Endodermal cell (in vitro differentiated cells): Measurements from ENCODE around the gene SLC36A4. TPM values are rescaled to one million over a fixed set of nuclear protein-coding genes. Genes with fewer than 3 reads are reported as not detected.

Experiments
- DNase-seq: peaks from one replicate; pipeline ENCODE4 v3.0.0-alpha.2; 2017
- H3K27ac ChIP-seq: 2 replicates; pipeline ENCODE4 v1.5.1; 2013; ENCODE audit warnings: mild to moderate bottlenecking, low read depth, low read length, moderate library complexity
- H3K27me3 ChIP-seq: 2 replicates; pipeline ENCODE4 v1.6.1; 2013; ENCODE audit warnings: mild to moderate bottlenecking, low read length, moderate library complexity; ENCODE audit not compliant: insufficient read depth, control insufficient read depth, poor library complexity, severe bottlenecking
- H3K36me3 ChIP-seq: 2 replicates; pipeline ENCODE4 v1.7.0; 2013; ENCODE audit warnings: mild to moderate bottlenecking, low read length, moderate library complexity; ENCODE audit not compliant: control insufficient read depth, insufficient read depth
- H3K4me1 ChIP-seq: one replicate; pipeline ENCODE4 v1.7.0; 2013; ENCODE audit warnings: low read length; ENCODE audit not compliant: control insufficient read depth, insufficient read depth
- H3K4me3 ChIP-seq: 2 replicates; pipeline ENCODE4 v1.5.1; 2013; ENCODE audit warnings: mild to moderate bottlenecking, low read length, moderate library complexity
- H3K9ac ChIP-seq: 2 replicates; pipeline ENCODE4 v1.6.1; 2013; ENCODE audit warnings: mild to moderate bottlenecking, low read length, moderate library complexity; ENCODE audit not compliant: poor library complexity, severe bottlenecking; ENCODE audit errors: extremely low read depth
- H3K9me3 ChIP-seq: 2 replicates; pipeline ENCODE4 v1.6.1; 2013; ENCODE audit warnings: mild to moderate bottlenecking, low read length, moderate library complexity; ENCODE audit not compliant: control insufficient read depth
- H3K27ac Mint-ChIP-seq: 2 replicates; pipeline ENCODE4 v1.8.0; 2020; ENCODE audit warnings: mixed read lengths
- H3K27me3 Mint-ChIP-seq: 2 replicates; pipeline ENCODE4 v1.8.0; 2021; ENCODE audit warnings: mild to moderate bottlenecking, mixed read lengths; ENCODE audit not compliant: insufficient read depth
- H3K36me3 Mint-ChIP-seq: 2 replicates; pipeline ENCODE4 v1.8.0; 2020; ENCODE audit warnings: low read depth, mixed read lengths
- H3K4me1 Mint-ChIP-seq: 2 replicates; pipeline ENCODE4 v1.8.0; 2020; ENCODE audit warnings: mixed read lengths
- H3K4me3 Mint-ChIP-seq: 2 replicates; pipeline ENCODE4 v1.8.0; 2020; ENCODE audit warnings: mild to moderate bottlenecking, moderate library complexity, mixed read lengths
- H3K9me3 Mint-ChIP-seq: 2 replicates; pipeline ENCODE4 v1.8.0; 2020; ENCODE audit warnings: mild to moderate bottlenecking, mixed read lengths
- WGBS, 2 experiments: methylation state at CpG; one replicate each; pipeline versions ENCODE4 v1.1.5 to v1.1.7; 2013; ENCODE audit warnings: missing lambda C conversion rate in 2 of 2, mixed read lengths in 1 of 2; ENCODE audit not compliant: insufficient coverage in 1 of 2, insufficient read length in 1 of 2; 5-methylcytosine and 5-hydroxymethylcytosine counted together
- total RNA-seq, 2 donors: library from RNA; stranded (reverse); fragmentation: NEBNext Ultra II Directional in 1 of 2; extraction: Animal tissue kit (Norgen Biotek cat#: 25700) in 1 of 2; gene quantifications; 2 replicates in 1 of 2; 3 replicates in 1 of 2; pipeline ENCODE4 v1.2.1, GENCODE V29; 2021
- TF ChIP-seq, protein P1 (sequence below): fragments of 200-600 bp; sonication (generic); conservative IDR thresholded peaks from 2 replicates; pipeline ENCODE4 v1.5.0; 2021; ENCODE audit warnings: antibody characterized with exemption, mild to moderate bottlenecking

SLC36A4 gene
- total RNA-seq, 2 donors from 2014 or later, result 31.7 to 47.5 TPM

DNA sequence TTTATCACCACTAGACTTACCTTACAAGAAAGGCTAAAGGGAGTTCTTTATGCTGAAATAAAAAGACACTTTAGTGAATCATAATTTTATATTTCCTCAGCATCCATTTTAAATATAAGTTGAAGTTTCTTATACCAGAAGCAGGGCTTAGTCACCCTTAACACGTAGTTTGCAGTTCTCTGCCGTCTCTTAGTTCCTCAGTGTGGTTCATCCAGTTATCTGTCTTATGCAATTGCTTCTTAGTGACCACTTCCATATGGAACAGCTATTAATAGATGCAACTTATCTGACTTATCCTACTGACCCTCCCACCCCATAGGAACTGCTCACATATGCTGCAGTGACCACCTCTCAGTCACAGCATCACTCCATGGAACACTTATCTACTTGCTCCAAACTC lies 11.7 kb upstream of the SLC36A4 start:
- H3K27me3 Mint-ChIP-seq, result peaks cover 2% of the 10 kb centered on the region
- 96% methylated on average over 2 of the region's 2 CpGs for WGBS, 2 experiments
- no peaks in the 10 kb centered on the region for H3K4me1 ChIP-seq
- H3K36me3 ChIP-seq, result no peaks in the 10 kb centered on the region
- H3K4me3 Mint-ChIP-seq, result no peak overlapping the region
- no peaks in the 10 kb centered on the region for H3K36me3 Mint-ChIP-seq
- H3K27ac ChIP-seq, result no peak overlapping the region
- no peak for DNase-seq
- peaks cover 4% of the 10 kb centered on the region for H3K27me3 ChIP-seq
- TF ChIP-seq, protein P1, sequence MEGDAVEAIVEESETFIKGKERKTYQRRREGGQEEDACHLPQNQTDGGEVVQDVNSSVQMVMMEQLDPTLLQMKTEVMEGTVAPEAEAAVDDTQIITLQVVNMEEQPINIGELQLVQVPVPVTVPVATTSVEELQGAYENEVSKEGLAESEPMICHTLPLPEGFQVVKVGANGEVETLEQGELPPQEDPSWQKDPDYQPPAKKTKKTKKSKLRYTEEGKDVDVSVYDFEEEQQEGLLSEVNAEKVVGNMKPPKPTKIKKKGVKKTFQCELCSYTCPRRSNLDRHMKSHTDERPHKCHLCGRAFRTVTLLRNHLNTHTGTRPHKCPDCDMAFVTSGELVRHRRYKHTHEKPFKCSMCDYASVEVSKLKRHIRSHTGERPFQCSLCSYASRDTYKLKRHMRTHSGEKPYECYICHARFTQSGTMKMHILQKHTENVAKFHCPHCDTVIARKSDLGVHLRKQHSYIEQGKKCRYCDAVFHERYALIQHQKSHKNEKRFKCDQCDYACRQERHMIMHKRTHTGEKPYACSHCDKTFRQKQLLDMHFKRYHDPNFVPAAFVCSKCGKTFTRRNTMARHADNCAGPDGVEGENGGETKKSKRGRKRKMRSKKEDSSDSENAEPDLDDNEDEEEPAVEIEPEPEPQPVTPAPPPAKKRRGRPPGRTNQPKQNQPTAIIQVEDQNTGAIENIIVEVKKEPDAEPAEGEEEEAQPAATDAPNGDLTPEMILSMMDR, result no peak
- peaks cover 4% of the 10 kb centered on the region for H3K9me3 Mint-ChIP-seq
- peaks cover 11% of the 10 kb centered on the region for H3K9me3 ChIP-seq
- no peak overlapping the region for H3K27ac Mint-ChIP-seq
- no peaks in the 10 kb centered on the region for H3K4me1 Mint-ChIP-seq
- H3K9ac ChIP-seq, result no peak overlapping the region
- H3K4me3 ChIP-seq, result no peak overlapping the region

DNA sequence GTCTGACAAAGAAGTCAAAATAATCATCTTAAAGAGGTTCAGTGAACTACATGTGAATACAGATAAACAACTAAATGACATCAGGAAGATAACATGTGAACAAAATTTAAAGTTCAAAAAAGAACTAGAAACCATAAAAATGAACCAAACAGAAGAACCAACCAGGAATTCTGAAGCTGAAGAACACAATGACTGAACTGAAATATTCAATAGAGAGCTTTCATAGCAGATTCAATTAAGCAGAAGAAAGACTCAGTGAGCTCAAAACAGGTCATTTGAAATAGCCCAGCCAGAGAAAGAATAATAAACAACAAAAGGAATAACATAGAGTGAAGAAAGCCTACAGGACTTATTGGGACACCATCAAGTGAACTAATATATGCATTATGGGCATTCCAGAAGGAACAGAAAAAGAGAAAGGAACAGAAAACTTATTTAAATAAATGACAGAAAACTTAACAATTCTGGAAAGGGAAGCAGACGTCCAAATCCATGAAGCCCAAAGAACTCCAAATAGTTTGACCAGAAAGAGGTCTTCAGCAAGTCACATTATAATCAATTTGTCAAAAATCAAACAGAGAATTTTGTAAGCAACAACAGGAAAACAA lies 11.0 kb upstream of the SLC36A4 start:
- H3K4me1 Mint-ChIP-seq, result no peaks in the 10 kb centered on the region

DNA sequence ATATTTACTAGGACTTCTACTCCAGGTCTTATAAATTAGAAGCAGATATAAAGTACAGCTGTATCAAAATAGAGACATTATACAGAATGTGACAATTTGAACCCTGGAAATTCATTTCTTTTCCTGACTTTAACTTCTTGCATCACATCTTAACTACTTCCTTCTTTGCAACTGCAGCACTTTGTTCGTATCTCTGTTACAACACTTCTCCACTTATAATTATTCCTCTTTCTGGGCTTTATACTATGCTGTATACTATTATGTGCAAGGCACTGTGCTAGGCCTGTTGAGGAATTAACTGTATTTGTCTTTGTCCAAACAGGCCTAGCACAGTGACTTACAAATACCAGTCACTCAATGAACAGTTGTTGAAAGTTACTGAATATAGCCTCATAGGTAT lies 1.8 kb upstream of the SLC36A4 start:
- H3K27ac Mint-ChIP-seq, result no peak overlapping the region
- H3K4me3 Mint-ChIP-seq, result no peak overlapping the region
- Histone ChIP-seq H3K27me3 (no peaks in the 10 kb centered on the region), H3K36me3 (no peaks in the 10 kb centered on the region), H3K4me3 (no peak overlapping the region), H3K9me3 (no peaks in the 10 kb centered on the region), H3K27ac (no peak overlapping the region), H3K9ac (no peak overlapping the region), H3K4me1 (no peaks in the 10 kb centered on the region)
- no peaks in the 10 kb centered on the region for H3K36me3 Mint-ChIP-seq
- DNase-seq, result no peak
- peaks cover 8% of the 10 kb centered on the region for H3K4me1 Mint-ChIP-seq
- peaks cover 3% of the 10 kb centered on the region for H3K27me3 Mint-ChIP-seq
- no peaks in the 10 kb centered on the region for H3K9me3 Mint-ChIP-seq
- WGBS, 2 experiments, result 100% methylated on average over 1 of the region's 1 CpG; no CpG with 5 or more reads in 1 of the 2 experiments
- TF ChIP-seq, protein P1, result no peak

More for the DNA sequence above, 11.0 kb upstream of the SLC36A4 start:
- Histone ChIP-seq H3K27me3 (peaks cover 4% of the 10 kb centered on the region), H3K4me1 (no peaks in the 10 kb centered on the region), H3K27ac (no peak overlapping the region), H3K36me3 (no peaks in the 10 kb centered on the region), H3K9ac (no peak overlapping the region), H3K9me3 (peaks cover 11% of the 10 kb centered on the region), H3K4me3 (no peak overlapping the region)
- H3K27ac Mint-ChIP-seq, result no peak overlapping the region
- peaks cover 4% of the 10 kb centered on the region for H3K9me3 Mint-ChIP-seq
- H3K36me3 Mint-ChIP-seq, result no peaks in the 10 kb centered on the region
- 100% methylated on average over 1 of the region's 1 CpG for WGBS, 2 experiments
- no peak for DNase-seq
- H3K4me3 Mint-ChIP-seq, result no peak overlapping the region
- TF ChIP-seq, protein P1, result no peak
- peaks cover 2% of the 10 kb centered on the region for H3K27me3 Mint-ChIP-seq
